HG03045 (cell line): ENCODE results near the gene CHAF1A.

ENCODE experiments used
- ATAC-seq: cut with Tn5 transposase; IDR thresholded peaks from one replicate; pipeline ENCODE4 v1.9.1; 2021; ENCODE audit warnings: mild to moderate bottlenecking, moderate library complexity; ENCODE audit not compliant: unreplicated experiment

Gene CHAF1A

DNA sequence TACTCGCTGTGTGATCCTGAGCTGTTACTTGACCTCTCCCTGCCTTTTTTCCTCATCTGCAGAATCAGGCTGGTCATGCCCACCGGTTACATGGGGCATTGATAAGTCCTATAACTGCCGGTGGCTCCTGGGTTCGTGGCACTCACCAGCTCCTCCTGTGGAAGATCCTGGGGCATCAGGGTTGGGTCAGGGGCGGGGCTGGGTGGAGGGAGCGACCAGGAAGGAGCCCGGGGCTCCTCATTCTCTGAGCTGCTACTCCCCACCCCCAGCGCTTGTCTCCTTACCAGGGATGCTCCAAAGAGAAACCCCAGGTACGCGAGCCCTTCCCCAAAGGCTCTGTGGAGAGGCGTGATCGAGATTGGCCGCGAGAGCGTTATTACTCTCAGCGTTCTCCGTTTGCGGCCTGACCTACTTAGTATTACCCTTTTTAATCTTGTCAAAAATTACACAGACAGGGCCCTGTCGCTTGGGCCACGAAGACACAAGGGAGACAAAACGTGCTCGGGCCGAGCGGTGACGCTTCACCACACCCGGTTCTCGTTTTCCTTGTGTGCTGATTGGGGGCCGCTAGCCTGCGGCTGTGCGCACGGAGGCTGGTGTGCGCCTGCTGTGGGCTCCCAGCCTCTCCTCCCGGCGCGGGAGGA, 80.4 kb downstream of the CHAF1A start:
- ATAC-seq: no peak

DNA sequence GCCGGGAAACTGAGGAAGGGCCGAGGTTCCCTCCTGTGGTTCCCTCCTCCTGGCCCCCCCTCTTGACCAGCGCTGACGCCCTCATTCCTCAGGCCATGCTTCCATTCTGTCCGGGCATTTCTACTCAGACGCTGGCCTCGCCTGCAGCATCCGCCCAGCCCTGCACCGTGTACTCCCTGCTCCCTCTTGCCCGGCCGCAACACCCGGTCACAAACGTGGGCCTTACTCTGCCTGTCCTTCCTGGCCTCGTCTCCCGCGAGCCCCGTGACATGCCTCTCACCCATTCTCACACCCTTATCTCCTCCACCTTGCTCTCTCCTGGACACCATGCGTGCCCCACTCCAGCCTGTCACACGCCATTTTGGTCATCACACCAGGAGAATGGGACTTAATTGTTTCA, 80.9 kb downstream of the CHAF1A start:
- ATAC-seq: no peak

GRCh38 chr19:4487572-4487971, 85.1 kb downstream of the CHAF1A start:
- ATAC-seq: no peak

- ATAC-seq: no peak
These were observed 86.1 kb downstream of the CHAF1A start for GRCh38 chr19:4488496-4488895.

DNA sequence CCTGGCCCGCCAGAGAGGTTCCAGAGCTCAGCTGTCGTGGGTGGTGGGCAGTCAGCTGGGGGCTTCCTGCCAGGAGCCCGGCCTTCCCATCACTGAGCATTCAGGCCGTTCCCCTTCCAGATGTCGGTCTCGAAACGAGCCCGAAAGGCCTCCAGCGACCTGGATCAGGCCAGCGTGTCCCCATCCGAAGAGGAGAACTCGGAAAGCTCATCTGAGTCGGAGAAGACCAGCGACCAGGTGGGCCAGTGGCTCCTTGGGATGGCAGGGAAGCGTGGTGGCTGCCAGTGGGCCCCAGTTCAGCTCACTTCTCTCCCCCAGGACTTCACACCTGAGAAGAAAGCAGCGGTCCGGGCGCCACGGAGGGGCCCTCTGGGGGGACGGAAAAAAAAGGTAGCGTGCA, 89.0 kb downstream of the CHAF1A start:
- ATAC-seq: no peak

DNA sequence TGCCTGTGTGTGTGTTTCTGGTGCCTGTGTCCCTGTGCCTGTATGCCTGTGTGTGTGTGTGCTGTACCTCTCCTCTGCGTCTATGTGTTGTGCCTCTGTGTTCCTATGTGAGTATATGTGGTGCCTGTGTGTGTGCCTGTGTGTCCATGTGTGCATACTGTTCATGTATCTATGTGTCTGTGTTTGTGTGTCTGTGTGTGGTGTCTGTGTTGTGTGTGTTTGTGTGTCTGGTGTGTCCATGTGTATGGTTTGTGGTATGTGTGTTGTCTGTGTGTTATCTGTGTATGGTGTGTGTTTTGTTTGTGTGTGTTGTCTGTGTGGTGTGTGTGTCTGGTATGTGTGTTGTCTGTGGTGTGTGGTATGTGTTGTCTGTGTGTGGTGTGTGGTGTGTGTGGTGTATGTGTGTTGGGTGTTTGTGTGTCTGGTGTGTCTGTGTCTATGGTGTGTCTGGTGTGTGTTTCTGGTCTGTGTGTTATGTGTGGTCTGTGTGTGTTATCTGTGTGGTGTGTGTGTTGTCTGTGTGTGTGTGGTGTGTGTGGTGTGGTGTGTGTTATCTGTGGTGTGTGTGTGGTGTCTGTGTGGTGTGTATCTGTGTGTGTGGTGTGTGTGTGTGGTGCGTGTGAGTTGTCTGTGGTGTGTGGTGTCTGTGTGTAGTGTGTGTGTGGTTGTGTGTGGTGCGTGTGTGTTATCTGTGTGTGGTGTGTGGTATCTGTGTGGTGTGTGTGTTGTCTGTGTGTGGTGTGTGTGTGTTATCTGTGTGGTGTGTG, 90.1 kb downstream of the CHAF1A start:
- ATAC-seq: no peak
